SKM-1 (cell line): Measurements from ENCODE around the gene DEFB112.

Experiments
- DNase-seq: peaks from one replicate; lab custom pipeline; 2025; ENCODE audit not compliant: unreplicated experiment; lab: John Stamatoyannopoulos, UW

Gene DEFB112

GRCh38 chr6:50049829-50050228 lies at the start of gene DEFB112:
TSS of gene DEFB112 (minus strand) at chr6:50049929. CDS start at chr6:50049869, 60 bp downstream.
- DNase-seq, result no peak

GRCh38 chr6:50098641-50098993 lies 48.9 kb upstream of the DEFB112 start:
- no peak for DNase-seq

DNA sequence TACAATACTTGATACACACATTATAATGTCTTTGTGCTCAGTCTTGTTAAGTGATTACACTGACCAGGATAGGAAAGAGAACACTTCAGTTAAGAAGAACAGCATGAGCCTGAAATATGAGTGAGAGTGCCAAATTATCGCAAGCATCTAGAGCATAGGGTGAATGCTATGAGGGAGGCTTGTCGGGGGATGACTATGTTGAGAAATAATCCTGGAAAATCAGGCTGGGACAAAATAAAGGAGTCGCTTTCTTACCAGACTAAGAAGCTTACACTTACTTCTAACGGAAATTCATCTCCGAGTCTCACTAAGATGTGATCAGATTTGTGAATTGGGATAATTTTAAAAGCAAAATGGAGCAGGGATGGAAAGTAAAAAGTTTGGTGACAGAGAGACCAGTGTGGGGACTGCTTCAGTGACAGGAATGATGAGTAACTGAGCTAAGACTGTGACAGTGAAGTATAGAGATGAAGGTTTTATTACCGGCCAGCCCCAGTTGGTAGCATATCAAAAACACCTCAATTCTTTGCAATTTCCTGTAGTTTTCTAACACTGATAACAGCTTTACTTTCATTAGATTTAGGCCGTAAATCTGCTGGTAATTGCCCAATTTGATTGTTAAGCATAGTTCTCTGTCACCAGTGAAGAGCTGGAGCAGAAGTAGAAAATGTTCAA lies 48.4 kb upstream of the DEFB112 start:
- no peak for DNase-seq

- DNase-seq, result no peak
Measured at GRCh38 chr6:50096296-50096695, 46.6 kb upstream of the DEFB112 start.

- DNase-seq, result no peak
Measured at GRCh38 chr6:50093938-50094272, 44.2 kb upstream of the DEFB112 start.

- no peak for DNase-seq
Measured at GRCh38 chr6:50093116-50093937, 43.6 kb upstream of the DEFB112 start.

GRCh38 chr6:50091641-50092040 lies 41.9 kb upstream of the DEFB112 start:
- no peak for DNase-seq

DNA sequence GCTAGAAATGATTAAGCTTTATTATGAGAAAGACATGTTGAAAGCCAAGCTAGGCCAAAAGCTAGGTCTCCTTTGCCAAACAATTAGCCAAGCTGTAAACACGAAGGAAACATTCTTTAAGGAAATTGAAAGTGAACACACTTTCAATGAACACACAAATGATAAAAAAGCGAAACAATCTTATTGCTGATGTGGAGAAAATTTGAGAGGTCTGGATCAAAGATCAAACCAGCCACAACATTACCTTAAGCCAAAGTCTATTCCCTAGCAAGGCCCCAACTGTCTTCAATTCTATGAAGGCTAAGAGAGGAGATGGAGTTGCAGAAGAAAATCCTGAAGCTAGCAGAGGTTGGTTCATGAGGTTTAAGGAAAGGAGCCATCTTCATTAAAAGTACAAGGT lies 40.2 kb upstream of the DEFB112 start:
- no peak for DNase-seq

DNA sequence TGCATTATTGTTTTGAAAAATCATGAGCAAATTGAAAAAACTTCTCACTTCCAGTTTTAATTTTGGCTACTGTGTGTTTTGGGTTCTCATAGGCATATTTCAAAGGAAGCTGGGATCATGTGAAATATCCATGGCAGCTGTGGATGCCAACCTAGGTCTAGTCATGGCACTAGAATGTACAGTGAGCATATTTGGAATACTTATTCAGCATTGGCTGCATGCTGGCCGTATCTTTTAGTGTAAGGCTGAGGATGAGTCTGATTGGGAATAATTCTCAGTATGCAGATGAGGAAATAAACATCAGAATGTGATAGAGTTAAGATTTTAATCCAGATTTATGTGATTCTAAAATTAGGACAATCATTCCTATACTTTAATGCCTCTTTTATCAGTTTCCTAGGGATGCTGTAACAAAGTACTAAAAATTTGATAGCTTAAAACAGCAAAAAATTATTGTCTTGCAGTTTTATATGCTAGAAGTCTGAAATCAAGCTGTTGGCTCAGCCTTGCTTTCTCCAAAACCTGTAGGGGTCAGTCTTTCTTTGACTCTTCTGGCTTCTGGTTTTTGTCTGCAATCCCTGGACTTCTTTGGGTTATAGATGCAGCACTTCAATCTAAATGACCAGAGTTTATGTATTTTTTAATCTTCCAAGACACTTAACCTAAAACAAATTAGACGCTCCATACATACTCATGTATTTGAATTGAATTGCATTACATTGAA lies 37.7 kb upstream of the DEFB112 start:
- DNase-seq, result no peak

DNA sequence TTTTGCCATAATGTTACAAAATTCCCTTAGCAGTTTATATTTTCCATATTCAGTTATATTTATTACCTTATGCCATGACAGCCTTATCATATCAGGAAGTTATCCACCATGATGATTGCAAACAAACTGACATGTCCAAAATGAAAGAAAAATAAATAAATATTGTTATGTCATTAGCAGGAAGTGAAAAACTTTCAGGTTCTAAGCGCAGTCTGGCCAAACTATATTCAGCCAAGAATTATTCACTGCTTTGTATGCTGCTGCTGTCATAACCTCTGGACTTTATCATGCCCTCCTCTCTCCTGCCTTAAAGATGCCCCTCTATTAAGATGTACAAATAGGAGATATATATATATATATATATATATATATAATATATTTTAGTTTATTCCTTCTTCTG lies 27.7 kb upstream of the DEFB112 start:
- DNase-seq, result no peak

DNA sequence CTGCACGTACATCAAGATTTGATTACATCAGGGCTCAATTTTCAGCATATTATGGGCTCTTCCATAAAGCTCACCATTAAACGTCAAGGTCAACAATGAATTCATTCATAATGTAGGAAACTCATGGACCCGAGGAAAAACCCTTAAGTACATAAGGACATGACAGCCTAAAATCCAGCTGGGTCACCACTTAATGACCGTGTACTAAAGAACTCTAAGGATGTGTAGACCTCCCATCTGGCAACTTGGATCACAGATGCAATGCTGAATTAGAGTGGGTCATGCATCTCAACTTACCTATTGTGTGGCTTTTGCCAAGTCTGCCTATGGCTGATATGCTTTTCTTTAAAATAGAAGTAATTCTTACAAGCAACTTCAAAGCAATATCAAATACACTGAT lies 26.7 kb upstream of the DEFB112 start:
- no peak for DNase-seq

GRCh38 chr6:50071921-50072320 lies 22.2 kb upstream of the DEFB112 start:
- no peak for DNase-seq

DNA sequence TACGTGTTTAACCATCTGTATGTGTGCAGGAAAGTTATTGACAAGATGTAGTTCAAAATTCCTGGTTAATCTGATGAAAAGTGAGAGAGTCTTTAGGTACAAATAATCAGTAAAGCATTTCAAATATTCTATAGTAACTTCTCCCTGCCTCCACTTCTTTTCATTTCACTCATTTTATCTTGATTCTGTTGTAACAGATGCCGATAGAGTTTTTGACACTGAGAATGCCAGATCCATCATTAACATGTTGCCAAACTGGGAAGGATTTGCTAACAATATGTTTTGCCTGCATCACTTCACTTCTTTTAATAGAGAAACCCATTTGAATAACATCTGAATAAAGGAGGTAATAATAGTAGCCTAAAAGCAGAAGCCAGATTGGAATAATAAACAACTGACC lies 20.4 kb upstream of the DEFB112 start:
- DNase-seq, result no peak

DNA sequence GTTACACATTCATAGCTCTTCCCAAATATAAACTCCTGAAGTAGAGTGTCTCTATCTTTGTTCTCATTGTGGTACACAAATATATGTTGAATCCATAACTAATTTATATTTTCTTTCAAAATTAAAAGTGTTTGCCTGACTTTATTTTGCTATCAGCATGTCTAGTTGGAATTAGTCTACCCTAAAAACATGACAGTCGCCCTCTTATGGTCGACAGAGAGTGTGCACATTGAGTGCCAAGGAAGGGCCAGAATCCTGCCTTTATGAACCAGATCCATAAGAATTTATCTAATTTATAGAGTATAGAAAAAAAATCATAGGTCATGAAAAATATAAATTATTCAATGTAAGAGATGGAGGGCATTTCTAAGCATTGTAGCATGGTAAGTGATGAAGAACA lies 12.3 kb upstream of the DEFB112 start:
- no peak for DNase-seq

- DNase-seq, result no peak
Measured at GRCh38 chr6:50056242-50056641, 6.5 kb upstream of the DEFB112 start.

GRCh38 chr6:50047026-50047425 lies 2.7 kb downstream of the DEFB112 start:
- no peak for DNase-seq

DNA sequence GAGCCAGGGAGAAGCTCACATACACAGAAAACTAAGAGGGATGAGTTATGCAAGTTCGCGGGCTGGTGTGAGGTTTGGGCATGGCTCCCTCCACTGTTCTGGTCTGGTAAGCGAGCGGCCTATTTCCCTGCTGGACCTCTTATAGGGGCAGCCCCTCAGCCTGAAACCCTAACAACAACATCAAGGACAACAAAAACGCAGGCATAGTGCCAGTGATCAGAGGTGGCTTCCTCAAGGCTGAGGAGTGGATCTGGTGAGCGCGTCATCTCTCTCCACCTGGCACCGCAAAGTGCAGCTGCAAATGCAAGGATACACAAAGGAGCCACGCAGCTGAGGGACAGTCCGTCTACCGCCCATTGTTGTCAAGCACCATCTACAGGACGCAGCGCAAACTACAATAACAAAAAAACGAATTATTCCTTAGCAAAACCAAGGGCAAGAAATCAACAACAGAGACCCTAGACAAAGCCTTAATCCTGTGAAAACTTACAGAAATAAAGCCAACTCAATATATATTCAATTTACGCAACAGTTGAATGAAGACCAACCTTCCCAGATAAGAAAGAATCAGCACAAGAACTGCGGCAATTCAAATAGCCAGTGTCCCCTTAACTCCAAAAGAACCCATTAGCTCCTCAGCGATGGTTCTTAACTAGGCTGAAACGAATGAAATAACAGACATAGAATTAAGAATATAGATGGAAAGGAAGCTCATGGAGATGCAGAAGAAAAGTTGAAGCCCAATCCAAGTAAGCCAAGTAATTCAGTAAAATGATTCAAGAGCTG lies 18.8 kb downstream of the DEFB112 start:
- DNase-seq, result no peak

GRCh38 chr6:50030350-50030749 lies 19.4 kb downstream of the DEFB112 start:
- no peak for DNase-seq

GRCh38 chr6:50025258-50025657 lies 24.5 kb downstream of the DEFB112 start:
- no peak for DNase-seq

- DNase-seq, result no peak
Measured at GRCh38 chr6:50021894-50022293, 27.8 kb downstream of the DEFB112 start, which contains the start of gene DEFB110. TSS of gene DEFB110 (minus strand) at chr6:50021994. CDS start at chr6:50021935, 59 bp downstream.

DNA sequence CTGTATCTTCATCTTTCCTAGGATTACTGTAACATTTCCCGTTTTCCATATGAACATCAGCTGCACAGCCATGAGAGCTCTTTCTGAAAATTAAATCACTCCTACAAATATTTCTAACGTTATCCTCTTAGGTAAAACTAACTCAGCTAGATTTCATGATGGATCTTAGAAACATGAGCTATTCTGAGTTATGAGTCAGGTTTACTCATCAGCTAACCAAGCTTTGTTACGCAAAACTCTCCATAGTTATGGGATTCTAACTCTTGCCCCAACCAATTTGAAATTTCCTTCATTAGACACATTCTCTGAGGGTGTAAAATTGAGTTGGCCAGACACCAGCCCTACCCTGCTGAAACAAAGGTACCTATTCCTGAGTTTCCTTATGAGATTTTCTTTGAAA lies 41.9 kb downstream of the DEFB112 start:
- no peak for DNase-seq
